Stimulated activated naive B cell treated with anti-CD40 and anti-IgM and Interleukin-4, amounts not matched to agents 10 μg/mL and 1 μg/mL and 100 μg/mL, for 72 hours (primary cell): Measurements from ENCODE around the gene TUBD1.
"Not testable (repeated sequence)": the region's sequence is repeated elsewhere in the genome, so short reads cannot be mapped to it uniquely, and the experiment has no call there.

ENCODE experiments used
- ATAC-seq, 2 donors: fragments of 150-1000 bp; cut with Tn5 transposase; replicated peaks; 2 replicates each; pipeline ENCODE4 v1.10.0; 2021; ENCODE audit warnings: moderate library complexity in 1 of 2
- DNase-seq: peaks from one replicate; pipeline ENCODE4 v3.0.0; 2021
- H3K27ac Mint-ChIP-seq: one replicate; pipeline ENCODE4 v1.8.0; 2022; ENCODE audit warnings: mild to moderate bottlenecking, mixed read lengths
- H3K27me3 Mint-ChIP-seq, 2 donors: one replicate each; pipeline ENCODE4 v1.8.0; 2022; ENCODE audit warnings: mixed read lengths in 2 of 2
- H3K36me3 Mint-ChIP-seq, 2 donors: one replicate each; pipeline ENCODE4 v1.8.0; 2022; ENCODE audit warnings: mixed read lengths in 2 of 2, mild to moderate bottlenecking in 1 of 2
- H3K4me1 Mint-ChIP-seq, 2 donors: one replicate each; pipeline ENCODE4 v1.8.0; 2022; ENCODE audit warnings: mixed read lengths in 2 of 2, mild to moderate bottlenecking in 1 of 2
- H3K4me3 Mint-ChIP-seq, 2 donors: one replicate each; pipeline ENCODE4 v1.8.0; 2022; ENCODE audit warnings: mild to moderate bottlenecking in 2 of 2, mixed read lengths in 2 of 2, moderate library complexity in 1 of 2
- H3K9me3 Mint-ChIP-seq, 2 donors: one replicate each; pipeline ENCODE4 v1.8.0; 2022; ENCODE audit warnings: mixed read lengths in 2 of 2, mild to moderate bottlenecking in 1 of 2

TUBD1 gene

GRCh38 chr17:59845595-59846393 lies 46.9 kb downstream of the TUBD1 start:
- H3K27ac Mint-ChIP-seq, result peak overlapping the region; percentile 87

GRCh38 chr17:59844884-59845594 lies 47.7 kb downstream of the TUBD1 start:
- DNase-seq, result no peak
- Mint-ChIP-seq H3K4me3 (peak overlapping the region in 1 of 2 donors; percentile 29), H3K27ac (peak overlapping the region; percentile 87), H3K36me3 (peaks cover 26 to 32% of the 10 kb centered on the region in 2 donors), H3K4me1 (peaks cover 47 to 84% of the 10 kb centered on the region in 2 donors), H3K27me3 (no peaks in the 10 kb centered on the region), H3K9me3 (peaks cover 0 to 4% of the 10 kb centered on the region in 2 donors)
- no peak for ATAC-seq

More at GRCh38 chr17:59845595-59846393, 46.9 kb downstream of the TUBD1 start:
- ATAC-seq, result peak; percentile 10
- no peak for DNase-seq
- Mint-ChIP-seq H3K36me3 (peaks cover 19 to 25% of the 10 kb centered on the region in 2 donors), H3K4me1 (peaks cover 44 to 79% of the 10 kb centered on the region in 2 donors), H3K27me3 (no peaks in the 10 kb centered on the region), H3K9me3 (peaks cover 0 to 2% of the 10 kb centered on the region in 2 donors), H3K4me3 (peak overlapping the region; percentile 29 to 71)

GRCh38 chr17:59842901-59843652 lies 49.7 kb downstream of the TUBD1 start:
- Mint-ChIP-seq H3K27me3 (no peaks in the 10 kb centered on the region), H3K4me3 (peak overlapping the region; percentile 78), H3K27ac (peak overlapping the region; percentile 100), H3K36me3 (peaks cover 46 to 52% of the 10 kb centered on the region in 2 donors), H3K4me1 (peaks cover 41 to 69% of the 10 kb centered on the region in 2 donors), H3K9me3 (peaks cover 0 to 4% of the 10 kb centered on the region in 2 donors)
- ATAC-seq (peak; percentile 64 to 65), DNase-seq (peak; percentile 70)

- ATAC-seq, H3K27me3 Mint-ChIP-seq, H3K9me3 Mint-ChIP-seq, DNase-seq: not testable (repeated sequence)
- peak overlapping the region; percentile 78 for H3K4me3 Mint-ChIP-seq
- peaks cover 40 to 68% of the 10 kb centered on the region in 2 donors for H3K4me1 Mint-ChIP-seq
- H3K36me3 Mint-ChIP-seq, result peaks cover 52 to 59% of the 10 kb centered on the region in 2 donors
- H3K27ac Mint-ChIP-seq, result peak overlapping the region; percentile 100
Measured at GRCh38 chr17:59841882-59842263, 50.9 kb downstream of the TUBD1 start.

GRCh38 chr17:59841091-59841881 lies 51.5 kb downstream of the TUBD1 start:
- Mint-ChIP-seq H3K36me3 (peaks cover 52 to 63% of the 10 kb centered on the region in 2 donors), H3K27ac (peak overlapping the region; percentile 100), H3K4me1 (peaks cover 34 to 68% of the 10 kb centered on the region in 2 donors), H3K4me3 (peak overlapping the region; percentile 97 to 98)
- not testable (repeated sequence) for ATAC-seq, H3K9me3 Mint-ChIP-seq, DNase-seq, H3K27me3 Mint-ChIP-seq

- no peak for DNase-seq
- peak overlapping the region; percentile 100 for H3K27ac Mint-ChIP-seq
- no peak for ATAC-seq
- H3K4me3 Mint-ChIP-seq, result peak overlapping the region; percentile 97 to 98
- H3K9me3 Mint-ChIP-seq, result peaks cover 0 to 4% of the 10 kb centered on the region in 2 donors
- H3K36me3 Mint-ChIP-seq, result peaks cover 52 to 63% of the 10 kb centered on the region in 2 donors
- H3K4me1 Mint-ChIP-seq, result peaks cover 28 to 62% of the 10 kb centered on the region in 2 donors
- H3K27me3 Mint-ChIP-seq, result peaks cover 0 to 5% of the 10 kb centered on the region in 2 donors
Measured at GRCh38 chr17:59840329-59841090, 52.2 kb downstream of the TUBD1 start.

- Mint-ChIP-seq H3K36me3 (peaks cover 54 to 63% of the 10 kb centered on the region in 2 donors), H3K4me3 (peak overlapping the region; percentile 97 to 98), H3K4me1 (peaks cover 24 to 59% of the 10 kb centered on the region in 2 donors), H3K27me3 (peaks cover 0 to 5% of the 10 kb centered on the region in 2 donors), H3K9me3 (peaks cover 0 to 4% of the 10 kb centered on the region in 2 donors), H3K27ac (peak overlapping the region; percentile 100)
- DNase-seq (no peak), ATAC-seq (no peak)
Measured at GRCh38 chr17:59839651-59840328, 53.0 kb downstream of the TUBD1 start.

GRCh38 chr17:59838052-59838916 lies 54.5 kb downstream of the TUBD1 start:
- ATAC-seq (no peak), DNase-seq (no peak)
- Mint-ChIP-seq H3K4me1 (peaks cover 23 to 55% of the 10 kb centered on the region in 2 donors), H3K27ac (peak overlapping the region; percentile 100), H3K4me3 (peak overlapping the region; percentile 97 to 98), H3K27me3 (peaks cover 0 to 5% of the 10 kb centered on the region in 2 donors), H3K9me3 (peaks cover 0 to 4% of the 10 kb centered on the region in 2 donors), H3K36me3 (peaks cover 52 to 64% of the 10 kb centered on the region in 2 donors)

GRCh38 chr17:59837308-59838051 lies 55.3 kb downstream of the TUBD1 start:
- Mint-ChIP-seq H3K4me1 (peaks cover 23 to 56% of the 10 kb centered on the region in 2 donors), H3K27ac (peak overlapping the region; percentile 100), H3K9me3 (peaks cover 0 to 4% of the 10 kb centered on the region in 2 donors), H3K4me3 (peak overlapping the region; percentile 97 to 98), H3K27me3 (peaks cover 0 to 5% of the 10 kb centered on the region in 2 donors), H3K36me3 (peaks cover 53 to 60% of the 10 kb centered on the region in 2 donors)
- DNase-seq (peak; percentile 80), ATAC-seq (peak; percentile 79 to 82)

GRCh38 chr17:59832883-59833379 lies 59.8 kb downstream of the TUBD1 start:
- H3K27ac Mint-ChIP-seq, result peak overlapping the region; percentile 91

More at GRCh38 chr17:59832883-59833379, 59.8 kb downstream of the TUBD1 start:
- Mint-ChIP-seq H3K4me1 (peaks cover 23 to 71% of the 10 kb centered on the region in 2 donors), H3K9me3 (no peaks in the 10 kb centered on the region), H3K4me3 (peak overlapping the region; percentile 41 to 46), H3K27me3 (peaks cover 0 to 5% of the 10 kb centered on the region in 2 donors), H3K36me3 (peaks cover 9 to 27% of the 10 kb centered on the region in 2 donors)
- ATAC-seq (peak; percentile 39 to 46), DNase-seq (peak; percentile 45)
